Adrenal gland (tissue), 12 donors: ENCODE data around the gene MROH7. TPM values are rescaled to one million over a fixed set of nuclear protein-coding genes. Genes with fewer than 3 reads are reported as not detected.
A peak's percentile ranks its signal among the peaks of the same experiment; 100 is the strongest.

Source experiments
- DNase-seq, 7 donors: peaks; one replicate each; pipeline ENCODE4 v3.0.0-alpha.2; 2019 to 2020
- H3K27ac ChIP-seq, 5 donors: fragments of 200-600 bp; sonication (generic) in 4 of 5; 1 replicate in 3 of 5; 2 replicates in 2 of 5; pipeline versions ENCODE4 v1.5.1 to v1.8.0; 2016 to 2020; ENCODE audit warnings: mild to moderate bottlenecking in 1 of 5
- H3K27me3 ChIP-seq: fragments of 200-600 bp; 2 replicates; pipeline ENCODE4 v1.8.0; 2021
- H3K36me3 ChIP-seq, 2 donors: fragments of 200-600 bp; replicated peaks in 1 of 2; 1 replicate in 1 of 2; 2 replicates in 1 of 2; pipeline versions ENCODE4 v1.5.1 to v1.8.0; 2018 to 2022
- H3K4me1 ChIP-seq, 2 donors: fragments of 200-600 bp; replicated peaks in 1 of 2; 1 replicate in 1 of 2; 2 replicates in 1 of 2; pipeline versions ENCODE4 v1.5.1 to v1.8.0; 2018 to 2021
- H3K4me3 ChIP-seq, 4 donors: fragments of 200-600 bp; sonication (generic) in 3 of 4; one replicate each; pipeline ENCODE4 v1.5.1; 2016 to 2018
- H3K9me3 ChIP-seq, 3 donors: fragments of 200-600 bp; sonication (generic) in 1 of 3; replicated peaks in 1 of 3; 1 replicate in 2 of 3; 2 replicates in 1 of 3; pipeline versions ENCODE4 v1.5.1 to v1.8.0; 2016 to 2021
- CTCF ChIP-seq, 6 experiments: fragments of 450-650 bp in 4 of 6; fragments of 200-600 bp in 2 of 6; sonication (generic) in 1 of 6; IDR thresholded peaks; 1 replicate in 5 of 6; 2 replicates in 1 of 6; pipeline versions ENCODE4 v1.5.1 to v1.8.0; 2016 to 2021; ENCODE audit warnings: antibody characterized with exemption in 6 of 6, mild to moderate bottlenecking in 2 of 6, moderate library complexity in 1 of 6
- POLR2A ChIP-seq, 2 donors: fragments of 450-650 bp; IDR thresholded peaks; one replicate each; pipeline ENCODE4 v1.6.1; 2017; ENCODE audit warnings: antibody characterized with exemption in 2 of 2, mild to moderate bottlenecking in 2 of 2, moderate library complexity in 1 of 2
- WGBS, 4 donors: extraction: QIAGEN DNeasy Blood & Tissue Kit in 2 of 4; methylation state at CpG; one replicate each; pipeline versions ENCODE4 v1.1.5 to v1.1.7; 2013 to 2017; 5-methylcytosine and 5-hydroxymethylcytosine counted together
- intact Hi-C, 2 donors: fragments of 100-400 bp; cut with DNase I; formaldehyde crosslinking; loops; one replicate each; pipeline versions ENCODE4 v1.14.1 to v1.15.0; 2022 to 2023
- polyA plus RNA-seq, 3 donors: library from polyadenylated mRNA; stranded (reverse); fragments of 200-250 nt in 2 of 3; fragments of 350-450 nt in 1 of 3; fragmentation: Illumina TruSeq in 1 of 3; extraction: RNeasy Lipid Tissue Mini Kit (QIAGEN cat#74804) in 1 of 3; gene quantifications; one replicate each; pipeline ENCODE4 v1.2.3, GENCODE V29; 2013 to 2014
- total RNA-seq, 9 donors: library from RNA; depleted of rRNA in 4 of 9; stranded (reverse); fragments of >200 nt in 4 of 9; fragments of 120-200 nt in 1 of 9; fragmentation: NEBNext Ultra II Directional in 1 of 9; extraction: Animal tissue kit (Norgen Biotek cat#: 25700) in 1 of 9; gene quantifications; one replicate each; pipeline versions ENCODE4 v1.1.0 to v1.2.4, GENCODE V29; 2013 to 2023
- donor health status: healthy with polysubstance abuse.
- donor health status: Bipolar disorder and iron deficiency.
- donor health status: DM: yes; HTN: yes; CAD: no.
- donor health status: DM: no; HTN: no; CAD: no.
- donor health status: DM: no; HTN: no; CAD: no.
- donor health status: DM: yes; HTN: yes; CAD: no.

MROH7 gene
- total and polyA plus RNA-seq, 12 donors: 0.62 to 13.0 (median 2.1) TPM

GRCh38 chr1:54615531-54616279, 25.9 kb upstream of the MROH7 start:
- intact Hi-C loops: no loop called here
- no peak overlapping the region for H3K4me3 ChIP-seq
- H3K27ac ChIP-seq: no peak overlapping the region
- peak in 2 of 7 donors; percentile 24 to 33 for DNase-seq
- H3K9me3 ChIP-seq: no peaks in the 10 kb centered on the region
- no peaks in the 10 kb centered on the region for H3K36me3 ChIP-seq
- no peaks in the 10 kb centered on the region for H3K4me1 ChIP-seq
- 63 to 69% (median 67%) methylated on average over 7 to 13 of the region's 13 CpGs for WGBS, 4 donors
- TF ChIP-seq CTCF (IDR thresholded peaks at IDR 0.05) (no peak), POLR2A (IDR thresholded peaks at IDR 0.05) (no peak)
- H3K27me3 ChIP-seq: no peaks in the 10 kb centered on the region

- no peak overlapping the region for H3K27ac ChIP-seq
- no peaks in the 10 kb centered on the region for H3K36me3 ChIP-seq
- H3K27me3 ChIP-seq: no peaks in the 10 kb centered on the region
- H3K4me1 ChIP-seq: no peaks in the 10 kb centered on the region
- intact Hi-C loops: no loop called here
- DNase-seq: no peak
- no peak overlapping the region for H3K4me3 ChIP-seq
- TF ChIP-seq CTCF (IDR thresholded peaks at IDR 0.05): no peak
- no peak for TF ChIP-seq POLR2A (IDR thresholded peaks at IDR 0.05)
- H3K9me3 ChIP-seq: no peaks in the 10 kb centered on the region
- WGBS, 4 donors: 64 to 84% (median 77%) methylated on average over 5 to 8 of the region's 8 CpGs
Measured at GRCh38 chr1:54619749-54620148, 21.8 kb upstream of the MROH7 start.

- WGBS, 4 donors: 71 to 79% (median 78%) methylated on average over 13 to 18 of the region's 18 CpGs
- H3K4me1 ChIP-seq: no peaks in the 10 kb centered on the region
- TF ChIP-seq POLR2A (IDR thresholded peaks at IDR 0.05) (no peak), CTCF (IDR thresholded peaks at IDR 0.05) (no peak)
- no peaks in the 10 kb centered on the region for H3K36me3 ChIP-seq
- intact Hi-C loops: no loop called here
- no peak for DNase-seq
- H3K27ac ChIP-seq: no peak within 1 kb of the TSS
- no peak within 1 kb of the TSS for H3K4me3 ChIP-seq
- H3K27me3 ChIP-seq: no peaks in the 10 kb centered on the region
- H3K9me3 ChIP-seq: no peaks in the 10 kb centered on the region
Measured at GRCh38 chr1:54623216-54624007, 18.2 kb upstream of the MROH7 start, which contains the start of gene FAM151A. TSS of gene FAM151A (minus strand) at chr1:54623525. CDS start at chr1:54623395, 130 bp downstream.
